HL-60 (cell line): ENCODE measurements around the gene NAALADL2.

Experiments
- CTCF ChIP-seq: IDR thresholded peaks from one replicate; pipeline ENCODE4 v1.5.1; 2011; ENCODE audit warnings: low read length, control low read depth, inconsistent platforms; ENCODE audit not compliant: insufficient read depth
- GABPA ChIP-seq: IDR thresholded peaks from 2 replicates; pipeline ENCODE4 v1.6.1; 2012; ENCODE audit warnings: low read depth
- POLR2AphosphoS5 ChIP-seq: IDR thresholded peaks from 2 replicates; pipeline ENCODE4 v1.6.1; 2012; ENCODE audit warnings: low read depth
- REST ChIP-seq: IDR thresholded peaks from 2 replicates; pipeline ENCODE4 v1.6.1; 2012; ENCODE audit warnings: low read depth; ENCODE audit not compliant: insufficient replicate concordance
- SPI1 ChIP-seq: IDR thresholded peaks from 2 replicates; pipeline ENCODE4 v1.6.1; 2012; ENCODE audit warnings: low read depth, mild to moderate bottlenecking, borderline replicate concordance

- TF ChIP-seq CTCF (no peak), REST (no peak), GABPA (no peak), POLR2AphosphoS5 (no peak), SPI1 (no peak)
Observed at GRCh38 chr3:175041369-175041768, 182.2 kb downstream of the NAALADL2 start.
